H1 (cell line): ENCODE measurements around the gene ATXN1L. TPM values are rescaled to one million over a fixed set of nuclear protein-coding genes. Genes with fewer than 3 reads are reported as not detected.

ENCODE experiments used
- ASH2L ChIP-seq: fragments of 200-600, 300-600 bp; sonication (generic); IDR thresholded peaks from one replicate; pipeline ENCODE4 v1.7.1; 2017; ENCODE audit warnings: low read length
- CHD1 ChIP-seq: IDR thresholded peaks from 2 replicates; pipeline ENCODE4 v1.6.1; 2012; ENCODE audit warnings: low read depth, low read length, improper control_type of control experiment
- CHD2 ChIP-seq: IDR thresholded peaks from 2 replicates; pipeline ENCODE4 v1.6.1; 2012; ENCODE audit warnings: low read length, improper control_type of control experiment
- CREB1 ChIP-seq: IDR thresholded peaks from 2 replicates; pipeline ENCODE4 v1.6.1; 2012; ENCODE audit warnings: inconsistent platforms
- CTBP2 ChIP-seq: IDR thresholded peaks from 2 replicates; pipeline ENCODE4 v1.7.0; 2011; ENCODE audit warnings: borderline replicate concordance, mild to moderate bottlenecking, moderate library complexity, mixed read lengths, low read length; ENCODE audit not compliant: insufficient read depth, insufficient read length
- EP300 ChIP-seq, 2 experiments: IDR thresholded peaks; 1 replicate in 1 of 2; 2 replicates in 1 of 2; pipeline ENCODE4 v1.6.1; 2011 to 2012; ENCODE audit warnings: low read depth in 2 of 2, low read length in 2 of 2, mild to moderate bottlenecking in 2 of 2, borderline replicate concordance in 1 of 2, inconsistent platforms in 1 of 2, moderate library complexity in 1 of 2
- EZH2 ChIP-seq: fragments of 200-600 bp; sonication (generic); IDR thresholded peaks from 2 replicates; pipeline ENCODE4 v1.7.1; 2012; ENCODE audit warnings: low read depth, mild to moderate bottlenecking, moderate library complexity, low read length, inconsistent platforms; ENCODE audit not compliant: severe bottlenecking
- GTF2F1 ChIP-seq: IDR thresholded peaks from 2 replicates; pipeline ENCODE4 v1.6.1; 2012; ENCODE audit warnings: low read depth, low read length, improper control_type of control experiment, borderline replicate concordance
- HDAC2 ChIP-seq, 2 experiments: fragments of 300-600 bp in 1 of 2; sonication (generic) in 1 of 2; IDR thresholded peaks; 2 replicates each; pipeline ENCODE4 v1.6.1; 2011 to 2012; ENCODE audit warnings: low read depth in 2 of 2, low read length in 2 of 2, mild to moderate bottlenecking in 2 of 2, moderate library complexity in 2 of 2, borderline replicate concordance in 1 of 2, inconsistent platforms in 1 of 2
- JUND ChIP-seq: IDR thresholded peaks from 2 replicates; pipeline ENCODE4 v1.6.1; 2011; ENCODE audit warnings: mild to moderate bottlenecking, improper control_type of control experiment, low read length
- KDM5A ChIP-seq: fragments of 200-600 bp; IDR thresholded peaks from 2 replicates; pipeline ENCODE4 v1.7.1; 2012; ENCODE audit warnings: mild to moderate bottlenecking, low read length, inconsistent platforms, mixed read lengths
- MAFK ChIP-seq: IDR thresholded peaks from 2 replicates; pipeline ENCODE4 v1.6.1; 2012; ENCODE audit warnings: low read depth, mild to moderate bottlenecking, improper control_type of control experiment, low read length
- POLR2AphosphoS5 ChIP-seq: IDR thresholded peaks from 2 replicates; pipeline ENCODE4 v1.6.1; 2011; ENCODE audit warnings: low read depth, low read length
- POU5F1 ChIP-seq: IDR thresholded peaks from 2 replicates; pipeline ENCODE4 v1.6.1; 2011; ENCODE audit warnings: low read depth, mild to moderate bottlenecking, low read length, moderate library complexity
- RAD21 ChIP-seq, 2 experiments: IDR thresholded peaks in 1 of 2; conservative IDR thresholded peaks in 1 of 2; 2 replicates each; pipeline ENCODE4 v1.6.1; 2011; ENCODE audit warnings: low read depth in 2 of 2, low read length in 2 of 2, improper control_type of control experiment in 1 of 2, inconsistent platforms in 1 of 2, mild to moderate bottlenecking in 1 of 2, moderate library complexity in 1 of 2
- RFX5 ChIP-seq: IDR thresholded peaks from 2 replicates; pipeline ENCODE4 v1.6.1; 2011; ENCODE audit warnings: low read depth, low read length, improper control_type of control experiment, borderline replicate concordance
- SIRT6 ChIP-seq: IDR thresholded peaks from one replicate; pipeline ENCODE4 v1.7.1; 2012; ENCODE audit warnings: low read length, inconsistent platforms
- SIX5 ChIP-seq: IDR thresholded peaks from 2 replicates; pipeline ENCODE4 v1.6.1; 2011; ENCODE audit warnings: mild to moderate bottlenecking, low read depth, low read length
- SRF ChIP-seq: IDR thresholded peaks from 2 replicates; pipeline ENCODE4 v1.6.1; 2011; ENCODE audit warnings: mild to moderate bottlenecking, low read depth, low read length, moderate library complexity
- SUZ12 ChIP-seq: fragments of 200-600 bp; sonication (generic); IDR thresholded peaks from 2 replicates; pipeline ENCODE4 v1.6.1; 2012; ENCODE audit warnings: mild to moderate bottlenecking, inconsistent platforms, low read length, moderate library complexity, mixed read lengths
- TBP ChIP-seq: IDR thresholded peaks from 2 replicates; pipeline ENCODE4 v1.6.1; 2011; ENCODE audit warnings: low read depth, low read length, improper control_type of control experiment
- TCF12 ChIP-seq: IDR thresholded peaks from 2 replicates; pipeline ENCODE4 v1.6.1; 2011; ENCODE audit warnings: low read depth, mild to moderate bottlenecking, low read length
- polyA plus RNA-seq, 7 experiments: library from polyadenylated mRNA; depleted of rRNA in 3 of 7; stranded (reverse) in 5 of 7; unstranded in 2 of 7; fragments of >200 nt in 5 of 7; fragments of 200-250 nt in 2 of 7; gene quantifications; 1 replicate in 5 of 7; 2 replicates in 1 of 7; 4 replicates in 1 of 7; pipeline versions ENCODE4 v1.2.1 to v1.2.3, GENCODE V29; 2011 to 2013; ENCODE audit warnings: missing spikeins in 2 of 7, mixed read lengths in 2 of 7
- total RNA-seq: library from RNA; stranded (reverse); fragmentation: NEBNext Ultra II Directional; extraction: Animal tissue kit (Norgen Biotek cat#: 25700); gene quantifications from 2 replicates; pipeline ENCODE4 v1.2.1, GENCODE V29; 2021
- TF ChIP-seq, protein P1 (sequence below): IDR thresholded peaks from 2 replicates; pipeline ENCODE4 v1.6.1; 2012; ENCODE audit warnings: inconsistent platforms
- TF ChIP-seq, protein P2 (sequence below): IDR thresholded peaks from 2 replicates; pipeline ENCODE4 v1.6.1; 2012; ENCODE audit warnings: inconsistent platforms

ATXN1L gene
- total and polyA plus RNA-seq, 2 of the 8 experiments (the other 6 are each of a cell fraction or from before 2014, with no cell fraction given): 12.1 to 23.8 TPM

DNA sequence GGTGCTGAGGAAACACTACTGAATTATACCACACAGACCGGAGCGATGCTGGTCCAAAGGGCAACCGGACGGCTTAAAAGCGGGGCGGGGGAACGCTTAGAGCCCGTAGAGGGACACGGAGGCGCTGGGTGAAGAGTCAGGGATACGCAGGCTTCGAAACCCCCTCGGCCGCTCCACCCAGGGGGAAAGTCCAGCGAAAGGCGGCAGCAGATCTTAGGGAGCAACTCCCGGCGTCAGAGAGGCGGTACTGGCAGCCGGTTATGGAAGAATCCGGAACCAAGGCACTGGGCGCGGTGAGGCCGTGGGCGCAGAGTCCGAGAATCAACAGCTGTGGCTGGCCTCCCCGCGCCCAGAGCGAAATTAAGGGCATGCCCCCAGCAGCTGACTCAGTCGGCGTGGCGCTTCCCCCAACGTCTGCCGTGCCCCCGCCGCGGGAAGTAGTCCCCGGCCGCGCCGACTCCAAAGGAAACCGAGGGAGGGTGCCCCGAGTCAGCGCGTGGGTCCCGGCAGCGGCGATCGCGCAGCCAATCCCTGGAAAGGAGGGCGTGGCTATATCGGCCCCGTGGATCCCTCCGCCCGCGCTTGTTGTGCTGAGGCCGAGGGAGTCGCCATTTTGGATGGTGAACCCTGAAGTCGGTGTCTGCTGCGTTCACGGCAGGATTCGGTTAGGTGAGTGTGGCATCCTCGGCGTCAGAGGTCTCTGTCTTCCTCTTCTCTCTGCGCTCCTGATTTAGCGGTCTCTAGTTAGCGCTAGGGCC lies 49.3 kb downstream of the ATXN1L start, which contains the start of gene IST1 (continued):
- TF ChIP-seq HDAC2 (IDR thresholded peaks at IDR 0.05; ENCODE audit: borderline replicate concordance in 1 of 2, low read depth in 2 of 2, low read length in 2 of 2): peak; percentile 56 to 60; a peak in 1 of 4 replicates
- peak; percentile 24 for TF ChIP-seq CTBP2
- no peak for TF ChIP-seq SRF
- no peak for TF ChIP-seq MAFK
- no peak for TF ChIP-seq SIRT6
- TF ChIP-seq CHD1: no peak
- no peak for TF ChIP-seq SIX5
- peak; percentile 70 for TF ChIP-seq ASH2L
- TF ChIP-seq POLR2AphosphoS5: peak; percentile 94
- peak; percentile 95 for TF ChIP-seq TBP
- peak; percentile 83 for TF ChIP-seq CREB1
- no peak for TF ChIP-seq JUND
- TF ChIP-seq, protein P1, sequence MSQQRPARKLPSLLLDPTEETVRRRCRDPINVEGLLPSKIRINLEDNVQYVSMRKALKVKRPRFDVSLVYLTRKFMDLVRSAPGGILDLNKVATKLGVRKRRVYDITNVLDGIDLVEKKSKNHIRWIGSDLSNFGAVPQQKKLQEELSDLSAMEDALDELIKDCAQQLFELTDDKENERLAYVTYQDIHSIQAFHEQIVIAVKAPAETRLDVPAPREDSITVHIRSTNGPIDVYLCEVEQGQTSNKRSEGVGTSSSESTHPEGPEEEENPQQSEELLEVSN: no peak; the same call in 1 of the 2 replicates
- no peak for TF ChIP-seq GTF2F1
- no peak for TF ChIP-seq EZH2
- 0 out of 2 replicates have a peak, but pooled peaks have one; percentile 33 for TF ChIP-seq TCF12
- no peak for TF ChIP-seq POU5F1
- peak; percentile 94 for TF ChIP-seq CHD2
- no peak for TF ChIP-seq EP300 (IDR thresholded peaks at IDR 0.05; ENCODE audit: borderline replicate concordance in 1 of 2, low read depth in 2 of 2, low read length in 2 of 2)
- no peak for TF ChIP-seq RFX5
- TF ChIP-seq KDM5A: no peak
- TF ChIP-seq, protein P2, sequence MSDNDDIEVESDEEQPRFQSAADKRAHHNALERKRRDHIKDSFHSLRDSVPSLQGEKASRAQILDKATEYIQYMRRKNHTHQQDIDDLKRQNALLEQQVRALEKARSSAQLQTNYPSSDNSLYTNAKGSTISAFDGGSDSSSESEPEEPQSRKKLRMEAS: peak; percentile 80
- TF ChIP-seq RAD21 (IDR thresholded peaks at IDR 0.05 in 1 of 2, conservative IDR thresholded peaks at IDR 0.05 in 1 of 2; ENCODE audit: low read depth in 2 of 2, low read length in 2 of 2): no peak
- no peak for TF ChIP-seq SUZ12
